Fibroblast of mammary gland (primary cell): ENCODE measurements around the gene GTF2IRD1.
A peak's percentile ranks its signal among the peaks of the same experiment; 100 is the strongest.

Experiments used
- DNase-seq: peaks from one replicate; pipeline ENCODE4 v3.0.0-alpha.2; 2010; ENCODE audit warnings: low read depth
- H3K4me3 ChIP-seq: 2 replicates; pipeline ENCODE4 v1.5.1; 2011; ENCODE audit warnings: low read depth, mild to moderate bottlenecking, low read length, moderate library complexity; ENCODE audit not compliant: control insufficient read depth
- TF ChIP-seq, protein P1 (sequence below): conservative IDR thresholded peaks from 2 replicates; pipeline ENCODE4 v1.5.1; 2011; ENCODE audit warnings: low read depth, low read length, inconsistent platforms; ENCODE audit not compliant: control insufficient read depth, insufficient read depth

The GTF2IRD1 gene

GRCh38 chr7:74599244-74599643 lies 145.5 kb downstream of the GTF2IRD1 start:
- no peak overlapping the region for H3K4me3 ChIP-seq
- TF ChIP-seq, protein P1, sequence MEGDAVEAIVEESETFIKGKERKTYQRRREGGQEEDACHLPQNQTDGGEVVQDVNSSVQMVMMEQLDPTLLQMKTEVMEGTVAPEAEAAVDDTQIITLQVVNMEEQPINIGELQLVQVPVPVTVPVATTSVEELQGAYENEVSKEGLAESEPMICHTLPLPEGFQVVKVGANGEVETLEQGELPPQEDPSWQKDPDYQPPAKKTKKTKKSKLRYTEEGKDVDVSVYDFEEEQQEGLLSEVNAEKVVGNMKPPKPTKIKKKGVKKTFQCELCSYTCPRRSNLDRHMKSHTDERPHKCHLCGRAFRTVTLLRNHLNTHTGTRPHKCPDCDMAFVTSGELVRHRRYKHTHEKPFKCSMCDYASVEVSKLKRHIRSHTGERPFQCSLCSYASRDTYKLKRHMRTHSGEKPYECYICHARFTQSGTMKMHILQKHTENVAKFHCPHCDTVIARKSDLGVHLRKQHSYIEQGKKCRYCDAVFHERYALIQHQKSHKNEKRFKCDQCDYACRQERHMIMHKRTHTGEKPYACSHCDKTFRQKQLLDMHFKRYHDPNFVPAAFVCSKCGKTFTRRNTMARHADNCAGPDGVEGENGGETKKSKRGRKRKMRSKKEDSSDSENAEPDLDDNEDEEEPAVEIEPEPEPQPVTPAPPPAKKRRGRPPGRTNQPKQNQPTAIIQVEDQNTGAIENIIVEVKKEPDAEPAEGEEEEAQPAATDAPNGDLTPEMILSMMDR, result no peak
- DNase-seq, result no peak

GRCh38 chr7:74604326-74605020 lies 150.8 kb downstream of the GTF2IRD1 start:
- TF ChIP-seq, protein P1, result no peak
- no peak for DNase-seq
- H3K4me3 ChIP-seq, result no peak overlapping the region

DNA sequence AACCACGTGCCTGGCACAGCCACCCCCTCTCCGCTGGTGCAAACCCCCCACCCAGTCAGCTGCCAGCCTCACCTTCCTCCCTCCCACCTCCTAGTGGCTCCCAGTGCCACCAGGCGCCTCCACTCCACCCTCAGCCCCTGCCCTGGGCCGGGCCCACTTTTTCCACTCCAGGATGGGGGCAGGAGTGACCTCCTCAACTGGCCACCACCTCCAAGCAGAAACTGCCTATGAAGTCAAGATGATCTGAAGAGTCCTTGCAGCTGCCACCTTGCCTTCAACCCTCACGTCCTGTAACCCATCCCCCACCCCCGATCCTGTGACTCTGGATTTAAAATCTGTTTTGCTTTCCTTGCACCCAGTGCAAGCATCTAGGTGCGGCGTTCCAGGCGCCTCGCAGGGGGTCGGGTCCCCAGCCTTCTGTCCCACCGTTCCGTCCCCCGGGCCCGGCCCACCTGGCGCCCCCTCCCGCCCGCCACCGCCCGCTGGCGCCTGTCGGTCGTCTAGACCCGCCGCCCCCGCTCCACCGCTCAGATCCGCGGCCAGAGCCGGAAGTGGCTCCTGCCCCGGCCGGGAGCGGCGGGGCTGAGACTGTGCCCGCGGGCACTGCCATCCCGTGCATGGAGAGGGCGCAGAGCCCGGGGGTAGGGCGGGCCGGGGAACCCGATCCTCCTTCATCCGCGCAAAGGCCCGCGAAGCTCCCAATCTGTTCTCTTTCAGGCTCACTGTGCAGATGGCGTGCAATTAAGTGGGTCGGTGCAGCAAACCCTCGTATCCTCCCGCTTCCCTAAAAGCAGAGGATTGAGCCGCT lies 152.6 kb downstream of the GTF2IRD1 start:
- TF ChIP-seq, protein P1, result no peak
- DNase-seq, result no peak

GRCh38 chr7:74606909-74607510 lies 153.3 kb downstream of the GTF2IRD1 start:
- peak overlapping the region; percentile 29 for H3K4me3 ChIP-seq
- TF ChIP-seq, protein P1, result no peak
- no peak for DNase-seq

More for the DNA sequence above, 152.6 kb downstream of the GTF2IRD1 start:
- peak overlapping the region; percentile 29 for H3K4me3 ChIP-seq

DNA sequence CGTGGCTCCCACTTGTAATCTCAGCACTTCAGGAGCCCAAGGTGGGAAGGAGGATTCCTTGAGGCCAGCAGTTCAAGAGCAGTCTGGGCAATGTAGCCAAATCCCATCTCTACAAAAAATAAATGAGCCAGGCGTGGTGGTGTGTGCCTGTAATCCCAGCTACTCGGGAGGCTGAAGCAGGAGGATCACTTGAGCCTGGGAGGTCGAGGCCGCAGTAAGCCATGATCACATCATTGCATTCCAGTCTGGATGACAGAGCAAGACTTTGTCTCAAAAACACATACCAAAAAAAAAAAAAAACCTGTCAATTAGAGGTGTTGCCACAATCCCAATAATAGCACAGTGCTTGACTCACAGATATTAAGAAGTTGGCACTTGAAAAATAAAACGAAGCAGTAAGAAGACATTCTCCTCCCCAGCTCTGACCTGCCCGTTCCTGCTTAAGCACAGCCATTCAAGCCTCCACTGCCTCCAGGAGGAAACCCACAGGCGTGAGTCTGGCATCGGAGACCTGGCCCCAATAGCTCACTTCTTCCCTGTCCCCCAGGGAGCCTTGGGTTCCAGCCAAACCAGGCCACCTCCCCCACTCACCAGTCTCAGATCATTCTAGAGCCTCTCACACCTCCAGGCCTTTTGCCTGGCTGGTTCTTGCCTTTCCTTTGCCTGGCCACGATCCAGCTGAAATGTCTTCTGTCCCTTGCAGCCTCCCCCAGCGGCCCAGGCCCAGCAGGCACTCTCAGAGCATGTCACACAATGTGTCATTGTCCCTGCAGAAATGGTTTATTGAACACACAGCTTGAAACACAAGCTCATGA lies 158.5 kb downstream of the GTF2IRD1 start:
- no peak overlapping the region for H3K4me3 ChIP-seq
- no peak for DNase-seq
- TF ChIP-seq, protein P1, result no peak
